GM19023 (cell line): ENCODE results near the gene CALML6.
"Not testable (repeated sequence)": the region's sequence is repeated elsewhere in the genome, so short reads cannot be mapped to it uniquely, and the experiment has no call there.

Experiments used
- ATAC-seq: cut with Tn5 transposase; IDR thresholded peaks from one replicate; pipeline ENCODE4 v1.9.1; 2021; ENCODE audit warnings: mild to moderate bottlenecking, moderate library complexity; ENCODE audit not compliant: unreplicated experiment

The CALML6 gene

GRCh38 chr1:1922956-1923833, 8.1 kb downstream of the CALML6 start:
- ATAC-seq: no peak

DNA sequence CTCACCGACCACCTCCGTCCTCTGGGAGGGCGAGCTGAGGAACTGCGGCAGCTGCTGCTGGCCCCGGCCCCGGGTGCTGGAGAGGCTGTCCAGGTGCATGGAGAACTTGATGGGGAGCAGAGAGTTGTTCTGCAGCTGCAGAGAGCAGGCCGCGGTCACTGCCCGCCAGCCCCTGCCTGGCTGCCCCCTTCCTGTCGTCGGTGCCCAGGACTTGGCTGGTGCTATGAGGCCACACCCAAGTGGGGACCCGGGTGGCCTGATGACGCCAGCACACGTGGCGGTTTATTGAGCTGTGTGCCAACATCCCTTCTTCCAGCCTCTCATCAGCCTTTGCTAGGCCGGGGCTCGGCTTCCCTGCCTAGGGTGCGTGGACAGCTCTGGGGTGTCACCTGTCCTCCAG, 9.3 kb downstream of the CALML6 start:
- ATAC-seq: no peak

GRCh38 chr1:1924849-1925248, 9.8 kb downstream of the CALML6 start:
- ATAC-seq: no peak

DNA sequence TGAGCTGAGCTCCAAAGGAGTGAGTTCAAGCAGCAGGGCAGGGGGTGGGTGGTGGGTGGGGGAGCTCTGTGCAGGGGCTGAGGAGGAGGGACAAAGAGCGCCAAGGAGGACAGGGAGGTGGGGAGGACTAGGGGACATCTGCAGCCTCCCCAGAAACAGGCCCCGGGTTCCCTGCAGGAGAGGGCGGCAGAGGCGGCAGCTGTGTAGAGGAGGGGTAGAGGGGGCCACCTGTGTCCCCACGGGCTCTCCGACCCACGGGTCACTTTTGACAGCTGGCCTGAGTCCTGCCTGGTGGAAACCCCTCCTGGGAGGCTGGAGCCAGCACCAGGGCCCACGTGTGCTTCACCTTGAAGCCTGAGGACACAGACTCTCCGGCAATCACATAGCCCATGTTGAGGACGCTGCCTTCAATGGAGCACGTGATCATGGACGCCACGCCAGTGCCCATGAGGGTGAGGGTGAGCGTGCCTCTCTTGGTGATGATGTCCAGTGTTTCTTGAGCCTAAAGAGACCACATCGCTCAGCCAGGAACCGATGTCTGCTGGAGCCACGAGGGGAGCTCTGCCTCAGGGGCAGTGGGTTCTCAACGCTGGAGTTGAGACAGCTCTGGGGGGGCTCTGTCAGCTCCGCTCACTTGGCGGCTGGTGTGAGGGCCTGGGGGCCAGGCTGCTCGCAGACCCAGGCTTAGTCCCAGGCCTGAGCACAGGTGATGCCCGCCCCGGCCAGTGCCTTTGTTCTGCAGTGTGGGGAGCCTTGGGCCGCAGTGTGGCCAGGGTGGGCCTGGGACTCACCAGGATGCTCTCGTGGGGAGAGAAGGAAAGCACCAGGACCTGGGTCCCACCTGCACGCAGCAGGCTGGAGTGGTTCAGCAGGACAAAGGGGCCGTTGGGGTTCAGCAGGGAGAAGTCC, 10.6 kb downstream of the CALML6 start:
- ATAC-seq: no peak

- ATAC-seq: no peak
These were observed 11.3 kb downstream of the CALML6 start for GRCh38 chr1:1926346-1926811.

DNA sequence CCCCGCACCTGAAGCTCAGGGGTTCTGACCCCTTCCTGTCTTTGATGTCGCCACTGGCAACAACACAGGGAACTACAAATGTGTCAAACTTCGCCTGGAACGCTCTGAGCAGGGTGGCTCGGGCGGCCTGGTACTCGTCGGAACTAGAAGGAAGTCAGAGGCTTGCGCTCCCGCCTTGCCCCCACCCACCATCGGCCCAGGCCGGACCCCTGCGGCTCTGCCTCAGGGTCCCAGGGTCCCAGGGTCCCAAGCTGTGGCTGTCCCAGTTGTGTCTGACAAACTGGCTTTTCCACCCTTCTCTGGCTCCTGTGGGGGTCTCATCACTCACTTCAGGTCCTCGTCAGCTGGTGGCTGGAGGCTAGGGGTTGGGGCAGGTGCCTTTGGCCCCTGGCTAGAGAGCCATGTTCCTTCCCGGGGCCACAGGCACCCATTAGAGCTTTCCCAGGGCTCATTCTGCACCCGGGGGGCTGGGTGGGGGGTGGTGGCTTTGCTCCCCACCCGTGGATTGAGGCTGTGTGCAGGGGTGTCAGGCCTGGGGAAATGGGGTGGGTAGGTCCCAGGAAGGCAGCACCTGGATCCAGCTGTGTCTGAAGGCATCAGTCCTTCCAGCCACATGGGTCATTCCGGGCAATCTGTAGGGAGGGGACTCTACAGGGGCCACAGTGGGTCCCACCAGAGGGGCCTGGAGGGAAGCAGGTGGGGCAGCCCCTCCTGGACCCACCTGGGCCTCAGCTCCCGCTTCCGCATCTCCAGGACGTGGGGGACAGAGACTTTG, 12.0 kb downstream of the CALML6 start:
- no peak for ATAC-seq

- no peak for ATAC-seq
These were observed 12.7 kb downstream of the CALML6 start for GRCh38 chr1:1927751-1928150.

DNA sequence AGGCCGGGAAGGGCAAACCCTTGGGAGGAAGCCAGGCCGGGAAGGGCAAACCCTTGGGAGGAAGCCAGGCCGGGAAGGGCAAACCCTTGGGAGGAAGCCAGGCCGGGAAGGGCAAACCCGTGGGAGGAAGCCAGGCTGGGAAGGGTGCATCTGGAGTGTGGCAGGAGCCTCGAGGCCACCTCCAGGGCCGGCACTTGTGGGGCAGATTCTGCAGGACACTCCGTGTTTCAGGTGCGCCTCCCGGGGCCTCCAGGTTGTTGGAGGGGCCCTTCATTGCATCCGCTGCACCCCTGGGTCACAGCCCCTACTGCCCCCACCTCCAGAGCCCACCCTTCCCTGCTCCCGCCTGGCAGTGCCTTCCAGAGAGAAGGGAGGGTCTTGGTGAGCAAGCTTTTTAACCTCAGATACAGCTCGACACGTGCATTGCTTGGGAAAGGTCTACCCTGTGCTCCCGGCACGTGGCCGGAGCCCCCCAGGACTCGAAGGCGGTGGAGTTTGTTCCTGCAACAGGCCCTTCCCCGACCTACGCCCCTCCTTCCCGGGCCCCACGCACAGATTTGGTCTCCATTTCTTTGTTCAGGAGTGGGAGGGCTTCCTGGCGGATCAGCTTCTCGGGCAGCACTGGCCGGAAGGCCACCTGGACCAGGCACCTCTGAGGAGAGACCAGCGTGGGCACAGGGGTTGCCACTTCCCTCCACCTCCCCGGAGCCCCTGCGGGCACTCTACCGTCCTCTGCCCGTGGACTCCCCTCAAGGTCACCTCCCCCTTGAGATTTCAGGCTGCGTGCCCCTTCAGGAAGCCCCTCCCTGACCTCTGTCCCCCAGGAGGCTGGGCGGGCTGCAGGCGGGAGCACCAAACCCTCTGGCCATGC, 13.4 kb downstream of the CALML6 start:
- ATAC-seq: no peak

- no peak for ATAC-seq
These were observed 14.1 kb downstream of the CALML6 start for GRCh38 chr1:1929102-1929638.

DNA sequence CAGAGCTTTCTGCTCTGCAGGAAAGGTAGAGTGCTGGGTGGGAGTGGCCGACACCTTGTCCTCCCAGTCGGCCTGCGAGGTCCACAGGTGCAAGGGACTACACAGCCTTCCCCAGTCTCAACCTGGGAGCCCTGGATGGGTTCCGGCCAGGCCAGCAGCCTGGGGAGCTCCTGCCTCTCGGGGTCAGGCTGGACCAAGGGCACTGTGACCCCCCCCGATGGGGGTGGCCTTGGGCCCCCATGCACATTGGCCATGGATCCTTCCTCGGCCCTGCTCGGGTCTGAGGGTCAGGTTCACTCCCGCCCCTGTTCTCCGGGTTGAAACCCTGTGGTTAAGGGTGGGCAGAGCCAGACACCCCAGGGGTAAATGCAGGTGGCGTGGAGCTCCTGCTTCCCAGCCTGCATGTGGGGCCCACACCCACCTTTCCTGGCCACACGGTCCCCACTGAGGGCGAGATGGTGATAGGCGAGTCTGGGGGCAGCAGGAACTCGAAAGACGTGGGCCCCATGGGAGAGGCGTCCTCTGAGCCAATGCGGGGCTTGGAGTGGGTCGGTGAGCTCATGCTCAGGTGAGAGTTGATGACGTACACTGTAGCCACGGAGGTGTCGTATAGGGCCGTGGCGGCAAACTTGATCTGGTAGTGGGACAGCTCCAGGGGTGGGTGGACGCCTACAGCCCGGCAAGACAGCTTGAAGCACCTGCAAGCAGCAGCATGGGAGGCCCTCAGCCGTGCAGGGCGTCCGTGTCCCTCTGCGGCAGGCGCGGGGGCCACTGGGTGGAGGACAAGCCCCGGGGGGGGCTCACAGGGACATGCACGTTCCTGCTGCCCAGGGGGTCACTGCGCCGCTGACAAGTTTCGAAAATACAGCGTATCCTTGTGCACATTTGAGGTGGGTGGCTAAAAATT, 14.8 kb downstream of the CALML6 start:
- ATAC-seq: no peak

DNA sequence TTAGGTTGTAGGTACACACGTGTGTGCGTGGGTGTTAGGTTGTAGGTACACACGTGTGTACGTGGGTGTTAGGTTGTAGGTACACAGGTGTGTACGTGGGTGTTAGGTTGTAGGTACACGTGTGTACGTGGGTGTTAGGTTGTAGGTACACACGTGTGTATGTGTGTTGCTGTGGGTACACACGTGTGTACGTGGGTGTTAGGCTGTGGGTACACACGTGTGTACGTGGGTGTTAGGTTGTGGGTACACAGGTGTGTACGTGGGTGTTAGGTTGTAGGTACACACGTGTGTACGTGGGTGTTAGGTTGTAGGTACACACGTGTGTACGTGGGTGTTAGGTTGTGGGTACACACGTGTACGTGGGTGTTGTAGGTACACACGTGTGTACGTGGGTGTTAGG, 19.8 kb downstream of the CALML6 start:
- ATAC-seq: not testable (repeated sequence)

DNA sequence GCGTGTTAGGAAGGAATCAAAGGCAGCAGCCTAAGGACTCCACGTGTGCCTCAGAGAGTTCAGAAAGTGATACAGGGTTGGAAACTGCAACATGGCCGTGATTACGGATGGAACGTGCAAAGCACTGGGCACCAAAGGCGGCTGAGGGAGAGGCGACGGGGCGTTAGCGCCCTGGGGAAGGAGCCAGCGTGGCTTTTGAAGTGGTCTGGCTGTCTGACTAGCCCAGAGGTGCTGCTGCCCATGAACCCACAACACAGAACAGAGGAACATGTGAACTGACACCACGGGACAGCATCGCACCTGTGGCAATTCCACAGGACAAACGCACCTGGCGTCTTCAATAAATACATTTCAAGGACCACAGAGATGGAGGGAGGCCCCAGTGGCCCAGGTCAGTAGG, 22.0 kb downstream of the CALML6 start:
- ATAC-seq: no peak

DNA sequence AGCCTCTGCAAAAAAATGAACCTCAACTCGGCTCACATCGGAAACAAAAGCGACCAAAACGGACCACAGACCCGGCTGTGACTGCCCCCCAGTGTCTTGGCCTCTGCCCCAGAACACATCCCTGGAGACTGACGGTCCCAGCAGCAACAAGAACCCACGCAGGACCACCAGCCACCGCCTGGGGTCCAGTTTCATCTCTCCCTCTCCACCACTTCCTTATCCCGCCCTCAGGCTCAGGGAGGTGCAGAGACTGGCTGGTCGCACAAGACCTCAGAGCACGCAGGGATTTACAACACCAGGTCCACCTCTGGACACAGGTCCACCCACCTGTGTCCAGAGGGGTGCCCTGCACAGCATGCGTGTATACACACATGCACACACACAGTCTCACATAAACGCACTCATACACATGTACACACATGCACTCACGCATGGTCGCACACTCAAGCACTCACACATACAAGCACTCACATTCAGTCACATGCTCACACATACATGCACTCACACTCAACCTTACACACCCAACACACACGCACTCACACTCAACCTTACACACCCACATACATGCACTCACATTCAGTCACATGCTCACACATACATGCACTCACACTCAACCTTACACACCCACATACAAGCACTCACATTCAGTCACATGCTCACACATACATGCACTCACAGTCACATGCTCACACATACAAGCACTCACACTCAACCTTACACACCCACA, 22.7 kb downstream of the CALML6 start:
- no peak for ATAC-seq

GRCh38 chr1:1938276-1938573, 23.2 kb downstream of the CALML6 start:
- ATAC-seq: no peak

DNA sequence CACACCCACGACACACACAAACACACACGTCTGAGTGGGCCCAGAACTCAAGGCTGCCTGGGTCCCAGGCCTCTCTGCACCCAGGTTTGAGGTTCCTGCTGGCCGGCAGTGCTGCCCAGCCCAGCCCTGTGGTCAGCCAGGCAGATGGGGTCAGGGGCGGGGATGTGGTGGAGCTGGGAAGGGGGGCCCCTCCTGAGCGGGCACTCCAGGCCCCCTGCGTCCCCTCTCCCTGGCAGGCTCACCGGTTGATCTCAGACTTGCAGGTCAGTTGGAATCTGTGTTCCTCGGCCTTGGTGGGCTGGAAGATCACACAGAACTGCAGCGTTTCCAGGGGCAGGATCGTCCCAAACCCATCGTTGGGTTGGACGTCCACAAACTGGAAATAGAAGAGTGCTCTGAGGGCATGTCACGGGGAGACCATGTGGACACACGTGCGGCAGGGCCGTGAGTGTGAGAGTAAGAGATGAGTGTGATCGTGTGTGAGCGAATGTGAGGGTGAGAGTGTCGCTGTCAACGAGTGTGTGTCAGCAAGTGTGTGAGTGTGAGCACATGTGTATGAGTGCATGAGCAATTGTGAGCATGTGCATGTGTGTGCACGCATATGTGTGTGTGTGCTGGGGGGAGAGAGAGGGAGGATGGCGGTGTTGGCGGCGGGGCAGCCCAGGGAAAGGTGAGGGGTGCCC, 23.7 kb downstream of the CALML6 start:
- ATAC-seq: no peak

DNA sequence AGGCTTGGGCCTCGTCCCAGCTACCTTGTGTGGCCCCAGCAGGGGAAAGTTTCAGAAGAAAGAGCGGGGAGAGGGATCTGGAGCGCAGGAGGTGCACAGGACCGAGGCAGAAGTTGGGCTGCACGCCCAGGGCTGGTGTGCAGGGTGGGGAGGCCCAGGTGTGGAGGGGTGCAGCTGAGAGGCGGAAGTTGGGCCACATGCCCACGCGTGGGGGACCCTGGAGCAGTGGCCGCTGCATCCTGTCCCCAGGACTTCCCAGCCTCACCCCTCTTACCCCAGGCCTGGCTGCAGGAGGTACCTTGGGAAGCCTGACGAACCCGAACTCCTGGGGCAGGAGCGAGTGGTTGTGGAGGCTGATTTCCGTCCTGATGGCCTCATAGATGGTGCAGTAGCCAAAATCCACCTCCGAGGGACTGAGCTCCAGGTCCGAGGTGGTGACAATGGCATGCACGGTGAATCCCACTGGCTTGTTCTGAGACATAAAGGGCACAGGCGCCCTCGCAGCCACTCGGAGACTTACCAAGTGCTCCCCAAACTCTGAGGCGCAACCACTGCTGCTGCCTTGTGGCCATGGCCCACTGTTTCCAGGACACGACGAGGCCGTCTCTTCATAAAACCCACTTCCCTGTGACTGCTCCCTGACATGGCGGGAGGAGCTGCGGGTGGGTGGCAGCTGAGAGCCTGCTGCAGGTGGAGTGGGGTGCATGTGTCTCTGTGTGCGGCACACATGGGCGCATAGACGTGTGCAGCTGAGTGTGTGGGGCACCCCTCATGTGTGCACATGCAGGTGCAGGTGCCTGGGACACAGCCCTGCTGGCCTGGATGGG, 24.4 kb downstream of the CALML6 start:
- no peak for ATAC-seq

- ATAC-seq: no peak
These were observed 25.0 kb downstream of the CALML6 start for GRCh38 chr1:1940123-1940425.
